Inflammatory macrophage treated with lipopolysaccharide for 1 hour (primary cell): Measurements from ENCODE around the gene RAB44.
"Not testable (repeated sequence)": the region's sequence is repeated elsewhere in the genome, so short reads cannot be mapped to it uniquely, and the experiment has no call there.

ENCODE experiments used
- DNase-seq, 2 donors: peaks; one replicate each; pipeline ENCODE4 v3.0.0-alpha.2; 2020 to 2022

RAB44 gene

DNA sequence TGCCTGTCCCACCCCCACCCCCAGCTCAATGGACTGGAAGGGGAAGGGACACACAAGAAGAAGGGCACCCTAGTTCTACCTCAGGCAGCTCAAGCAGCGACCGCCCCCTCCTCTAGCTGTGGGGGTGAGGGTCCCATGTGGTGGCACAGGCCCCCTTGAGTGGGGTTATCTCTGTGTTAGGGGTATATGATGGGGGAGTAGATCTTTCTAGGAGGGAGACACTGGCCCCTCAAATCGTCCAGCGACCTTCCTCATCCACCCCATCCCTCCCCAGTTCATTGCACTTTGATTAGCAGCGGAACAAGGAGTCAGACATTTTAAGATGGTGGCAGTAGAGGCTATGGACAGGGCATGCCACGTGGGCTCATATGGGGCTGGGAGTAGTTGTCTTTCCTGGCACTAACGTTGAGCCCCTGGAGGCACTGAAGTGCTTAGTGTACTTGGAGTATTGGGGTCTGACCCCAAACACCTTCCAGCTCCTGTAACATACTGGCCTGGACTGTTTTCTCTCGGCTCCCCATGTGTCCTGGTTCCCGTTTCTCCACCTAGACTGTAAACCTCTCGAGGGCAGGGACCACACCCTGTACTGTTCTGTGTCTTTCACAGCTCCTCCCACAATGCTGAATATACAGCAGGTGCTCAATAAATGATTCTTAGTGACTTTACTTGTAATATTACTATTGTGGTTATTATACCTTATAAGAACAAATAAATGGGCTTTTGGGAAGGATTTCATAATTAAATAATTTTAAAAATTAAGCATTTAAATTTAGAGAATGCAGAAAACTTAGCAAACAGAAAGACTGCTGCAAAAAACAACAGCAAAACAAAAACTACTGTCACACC, 10.7 kb upstream of the RAB44 start:
- no peak for DNase-seq

DNA sequence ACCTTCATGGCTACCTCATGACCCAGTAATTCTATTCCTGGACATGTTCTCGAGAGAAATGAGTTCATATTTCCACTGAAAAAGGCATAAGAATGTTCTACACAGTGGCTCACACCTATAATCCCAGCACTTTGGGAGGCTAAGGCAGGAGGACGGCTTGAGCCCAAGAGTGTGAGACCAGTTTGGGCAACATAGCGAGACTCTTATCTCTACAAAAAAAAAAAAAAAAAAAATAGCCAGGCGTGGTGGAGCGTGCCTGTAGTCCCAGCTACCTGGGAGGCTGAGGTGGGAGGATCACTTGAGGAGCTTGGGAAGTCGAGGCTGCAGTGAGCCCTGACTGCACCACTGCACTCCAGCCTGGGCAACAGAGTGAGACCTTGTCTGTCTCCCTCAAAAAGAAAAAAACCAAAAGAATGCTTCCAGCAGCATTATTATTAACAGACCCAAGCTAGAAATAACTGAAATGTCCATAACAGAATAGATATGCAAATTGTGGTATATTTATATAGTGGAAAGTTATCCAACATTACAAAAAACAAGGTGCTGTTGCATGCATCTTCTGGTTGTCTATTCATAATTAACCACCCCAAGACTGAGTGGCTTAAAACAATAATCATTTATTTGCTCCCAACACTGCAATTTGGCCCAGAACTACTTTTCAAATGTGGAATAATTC, 9.4 kb upstream of the RAB44 start:
- no peak for DNase-seq

DNA sequence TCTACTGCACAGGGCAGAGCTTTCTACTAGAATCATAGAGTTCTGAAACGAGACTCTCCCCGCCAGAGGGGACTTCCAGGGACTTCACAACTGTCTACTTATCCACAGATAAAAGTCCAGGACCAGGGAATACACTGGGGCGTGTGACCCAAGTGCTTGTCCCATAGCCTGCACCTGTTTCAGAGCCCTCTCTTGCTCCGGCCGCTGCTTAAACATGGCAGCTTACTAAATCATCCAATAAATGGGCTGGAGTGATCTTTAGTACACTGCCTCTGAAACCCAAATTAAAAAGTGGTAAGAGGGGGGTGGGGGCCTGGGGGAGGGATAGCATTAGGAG, 8.9 kb upstream of the RAB44 start:
- no peak for DNase-seq

DNA sequence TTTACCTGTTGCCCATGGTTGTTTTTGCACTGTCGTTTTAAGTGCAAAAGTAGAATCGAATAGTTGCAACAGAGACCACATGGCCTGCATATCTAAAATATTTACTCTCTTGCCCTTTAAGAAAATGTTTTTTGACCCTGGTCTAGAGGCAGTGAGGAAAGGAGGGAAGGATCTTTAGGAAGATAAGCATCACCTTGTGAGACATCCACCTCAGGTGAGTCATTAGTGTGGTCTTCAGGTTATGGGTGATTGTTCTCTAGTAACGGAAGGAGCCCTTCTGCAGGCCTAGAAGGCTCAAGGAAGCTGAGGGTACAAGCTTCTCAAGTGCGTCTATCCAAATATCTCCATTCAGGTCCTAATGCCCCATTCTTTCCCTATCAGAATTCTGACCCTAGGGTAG, 6.6 kb upstream of the RAB44 start:
- DNase-seq = no peak

DNA sequence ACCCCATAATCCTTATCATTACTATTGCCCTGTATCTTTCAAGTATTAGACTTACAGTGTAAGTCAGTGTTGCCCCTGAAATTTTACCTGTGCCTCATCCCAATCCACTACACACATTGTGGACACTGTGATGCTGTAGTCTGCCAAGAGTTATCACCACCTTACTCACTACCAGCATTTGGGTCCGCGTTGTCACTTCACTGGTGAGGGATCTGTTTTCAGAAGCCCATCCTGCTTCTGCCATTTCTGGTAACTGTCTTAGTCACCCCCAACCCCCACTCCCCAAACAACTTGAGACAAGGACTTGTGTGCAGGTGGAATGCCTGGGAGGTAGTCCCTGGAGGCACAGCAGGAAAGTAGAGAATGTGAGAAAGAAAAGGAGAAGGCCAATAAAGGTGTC, 6.0 kb upstream of the RAB44 start:
- no peak for DNase-seq

DNA sequence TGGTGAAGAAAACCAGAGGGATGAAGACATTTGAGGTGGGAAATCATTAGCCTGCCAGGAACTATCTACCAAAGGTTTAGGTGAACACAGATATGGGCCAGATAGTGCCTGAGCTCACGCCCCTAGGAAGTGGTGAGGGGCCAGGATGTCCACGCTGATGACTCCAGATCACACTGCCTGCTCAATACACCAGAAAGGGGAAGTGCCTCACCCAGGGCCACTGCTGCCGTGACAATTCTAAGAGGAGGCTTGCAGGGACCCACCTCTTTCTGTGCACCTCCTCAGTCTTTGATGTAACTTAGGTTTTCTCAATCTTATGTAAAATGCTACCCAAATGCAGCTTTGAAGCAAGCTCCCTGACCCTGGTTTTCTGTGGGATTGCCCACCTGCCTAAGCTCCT, 5.4 kb upstream of the RAB44 start:
- DNase-seq = peak; percentile 51 to 59

DNA sequence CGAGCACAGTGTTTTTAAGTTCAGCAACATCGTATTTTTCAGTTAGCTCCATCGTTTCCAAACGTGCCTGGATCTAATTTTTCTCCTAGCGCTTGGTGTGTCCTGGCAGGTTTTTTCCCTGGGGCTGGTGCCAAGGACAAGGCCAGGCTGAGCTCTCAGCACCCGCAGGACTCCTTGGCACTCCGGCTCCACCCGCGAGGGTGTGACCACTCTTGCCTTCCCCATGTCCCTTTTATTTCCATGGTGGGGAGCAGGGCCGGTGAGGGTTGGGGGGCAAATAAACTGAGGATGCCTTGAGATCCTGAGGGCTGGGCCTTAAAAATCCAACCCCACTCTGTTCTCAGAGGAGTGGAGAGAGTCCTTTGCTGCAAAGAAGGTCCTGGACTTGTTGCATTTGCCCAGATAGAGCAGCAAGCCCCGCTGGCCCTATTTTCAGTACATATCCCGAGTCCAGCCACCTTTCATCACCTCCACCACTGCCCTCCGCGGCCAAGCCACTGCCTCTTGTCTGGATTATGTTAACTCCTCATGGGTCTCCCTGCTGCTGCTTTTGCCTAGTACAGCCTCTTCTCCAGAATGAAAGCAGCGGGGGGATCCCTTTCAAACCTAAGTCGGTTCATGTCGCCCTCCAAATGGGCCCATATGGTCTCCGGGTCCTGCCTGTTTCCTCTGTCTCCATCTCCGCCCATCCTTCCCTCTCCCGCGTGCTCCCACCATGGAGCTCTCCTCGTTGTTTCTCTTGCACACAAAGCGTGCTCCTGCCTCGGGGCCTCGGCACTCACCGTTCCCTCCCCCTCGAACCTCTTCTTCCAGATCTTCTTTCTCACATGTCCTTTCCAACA, 4.5 kb upstream of the RAB44 start:
- DNase-seq = no peak

DNA sequence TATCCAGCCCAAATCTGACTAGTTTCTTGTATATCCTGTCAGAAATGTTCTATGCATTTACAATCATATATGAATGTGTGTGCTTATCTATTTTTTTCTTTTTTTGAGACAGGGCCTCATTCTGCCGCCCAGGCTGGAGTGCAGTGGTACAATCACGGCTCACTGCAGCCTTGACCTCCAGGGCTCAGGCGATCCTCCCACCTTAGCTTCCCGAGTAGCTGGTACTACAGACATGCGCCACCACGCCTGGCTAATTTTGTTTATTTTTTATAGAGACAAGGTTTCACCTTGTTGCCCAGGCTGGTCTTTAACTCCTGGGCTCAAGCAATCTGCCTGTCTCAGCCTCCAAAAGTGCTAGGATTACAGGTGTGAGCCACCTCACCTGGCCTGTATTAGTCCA, 3.0 kb upstream of the RAB44 start:
- no peak for DNase-seq

DNA sequence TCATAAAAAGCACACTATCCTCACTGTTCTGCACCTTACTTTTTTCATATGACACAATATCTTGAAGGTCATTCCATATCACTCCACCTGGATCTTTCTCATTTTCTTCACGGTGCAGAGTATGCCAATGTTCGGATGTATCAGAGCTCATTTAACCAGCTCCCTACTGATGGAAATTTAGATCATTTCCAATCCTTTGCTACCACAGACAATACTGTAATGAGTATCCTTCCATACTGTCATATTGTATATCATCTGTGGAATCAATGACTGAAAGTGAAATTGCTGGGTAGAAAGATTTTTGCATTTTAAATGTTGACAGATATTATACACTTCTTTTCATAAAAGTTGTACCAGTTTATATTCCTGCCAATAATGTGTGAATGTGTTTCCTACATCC, 2.2 kb upstream of the RAB44 start:
- DNase-seq = no peak

DNA sequence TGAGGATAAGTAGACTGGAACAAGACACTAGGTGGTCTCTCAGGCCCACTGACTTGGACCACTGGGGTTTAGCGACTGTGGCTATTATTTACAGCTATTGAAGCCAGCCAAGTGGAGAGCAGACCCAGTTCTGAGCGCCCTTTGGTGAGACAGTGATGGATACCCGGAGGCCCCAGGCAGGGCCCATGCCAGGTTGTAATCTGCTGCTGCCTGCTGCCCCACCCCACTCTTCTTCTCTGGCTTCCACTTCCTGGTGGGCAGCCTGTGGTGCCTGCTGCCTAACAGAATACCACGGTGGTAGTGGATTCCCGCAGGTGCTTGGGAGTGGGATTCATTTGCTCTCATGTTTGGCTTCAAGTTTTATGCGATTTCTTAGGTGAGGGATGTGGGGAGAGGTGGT, 570 bp downstream of the RAB44 start:
- DNase-seq = no peak

DNA sequence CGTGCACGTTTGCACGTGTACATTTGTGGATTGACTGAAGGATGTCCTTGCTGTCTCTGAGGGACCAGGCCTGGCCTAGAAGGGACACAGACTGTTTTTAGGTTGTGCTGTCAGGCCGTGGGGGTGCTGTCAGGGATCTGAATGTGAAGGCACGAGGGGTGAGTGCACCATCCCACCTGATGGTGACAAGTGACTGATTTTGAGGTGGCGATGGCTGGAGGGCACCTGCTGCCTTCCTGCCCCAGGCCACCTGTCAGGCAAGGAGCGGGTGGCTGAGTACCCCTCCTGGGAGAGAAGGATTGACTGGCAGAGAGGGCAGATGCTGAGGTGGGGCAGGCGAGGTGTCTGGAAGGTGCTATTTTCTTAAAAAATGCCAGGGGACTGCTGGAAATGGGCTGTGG, 1.2 kb downstream of the RAB44 start:
- no peak for DNase-seq

DNA sequence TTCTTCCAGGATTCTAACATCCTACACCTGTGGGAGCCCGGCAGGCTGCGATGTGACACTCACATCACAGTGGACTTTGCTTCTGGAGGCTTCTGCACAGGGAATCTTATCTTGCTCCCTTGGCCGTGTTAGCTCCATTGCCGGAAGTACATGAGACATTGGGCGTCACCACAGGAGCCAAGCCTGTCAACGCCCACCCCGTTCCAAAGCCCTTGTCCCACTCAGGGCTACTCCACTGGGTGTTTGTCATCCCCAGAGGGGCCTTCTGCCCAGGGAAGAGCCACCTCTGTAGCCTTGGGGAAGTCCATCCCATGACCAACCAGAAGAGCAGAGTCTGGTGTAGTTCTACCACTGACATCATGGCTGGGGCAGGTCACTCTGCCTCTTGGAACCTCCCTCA, 1.7 kb downstream of the RAB44 start:
- DNase-seq = peak in 1 of 2 donors; percentile 22

DNA sequence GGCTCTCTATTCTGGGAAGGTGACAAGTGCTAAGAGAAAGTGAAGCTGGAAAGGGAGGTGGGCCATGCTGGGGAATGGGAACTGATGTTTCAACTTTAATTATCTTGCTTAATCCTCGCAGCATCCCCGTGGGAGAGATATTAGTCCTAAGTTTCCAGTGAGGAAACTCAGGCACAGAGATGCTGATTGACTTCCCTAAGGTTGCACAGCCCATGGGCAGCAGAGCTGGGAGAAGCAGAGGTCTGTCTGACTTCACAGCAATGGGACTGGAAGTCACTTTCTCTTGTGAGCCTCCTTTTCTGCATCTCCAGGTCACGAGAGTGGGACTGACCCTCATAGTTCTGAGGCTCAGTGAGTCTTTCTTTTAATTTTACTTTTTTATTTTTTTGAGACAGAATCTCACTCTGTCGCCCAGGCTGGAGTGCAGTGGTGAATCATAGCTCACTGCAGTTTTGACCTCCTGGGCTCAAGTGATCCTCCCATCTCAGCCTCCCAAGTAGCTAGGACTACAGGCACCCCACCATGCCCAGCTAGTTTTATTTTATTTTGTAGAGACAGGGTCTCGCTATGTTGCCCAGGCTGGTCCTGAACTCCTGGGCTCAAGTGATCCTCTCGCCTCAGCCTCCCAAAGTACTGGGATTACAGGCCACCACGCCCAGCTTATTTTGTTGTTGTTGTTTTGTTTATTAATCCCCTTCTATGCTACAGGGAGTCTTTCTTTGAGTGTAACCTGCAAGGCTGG, 2.6 kb downstream of the RAB44 start:
- DNase-seq = no peak

DNA sequence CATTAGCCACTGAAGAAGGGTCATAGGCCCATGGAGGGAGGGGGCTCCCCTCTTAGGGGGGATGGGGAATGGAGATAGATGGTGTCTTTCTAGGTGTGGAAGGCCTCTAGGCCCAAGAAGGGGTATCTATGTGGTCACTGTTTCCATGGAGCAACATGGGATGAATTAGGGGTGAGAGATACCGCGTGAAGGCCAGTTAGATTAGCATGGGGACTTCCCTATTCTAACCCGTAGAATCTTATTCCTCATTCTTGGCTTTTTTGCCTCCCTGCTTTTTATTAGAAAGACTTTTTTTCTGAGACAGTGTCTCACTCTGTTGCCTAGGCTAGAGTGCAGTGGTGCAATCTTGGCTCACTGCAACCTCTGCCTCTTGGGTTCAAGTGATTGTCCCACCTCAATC, 3.2 kb downstream of the RAB44 start:
- peak; percentile 49 to 60 for DNase-seq

DNA sequence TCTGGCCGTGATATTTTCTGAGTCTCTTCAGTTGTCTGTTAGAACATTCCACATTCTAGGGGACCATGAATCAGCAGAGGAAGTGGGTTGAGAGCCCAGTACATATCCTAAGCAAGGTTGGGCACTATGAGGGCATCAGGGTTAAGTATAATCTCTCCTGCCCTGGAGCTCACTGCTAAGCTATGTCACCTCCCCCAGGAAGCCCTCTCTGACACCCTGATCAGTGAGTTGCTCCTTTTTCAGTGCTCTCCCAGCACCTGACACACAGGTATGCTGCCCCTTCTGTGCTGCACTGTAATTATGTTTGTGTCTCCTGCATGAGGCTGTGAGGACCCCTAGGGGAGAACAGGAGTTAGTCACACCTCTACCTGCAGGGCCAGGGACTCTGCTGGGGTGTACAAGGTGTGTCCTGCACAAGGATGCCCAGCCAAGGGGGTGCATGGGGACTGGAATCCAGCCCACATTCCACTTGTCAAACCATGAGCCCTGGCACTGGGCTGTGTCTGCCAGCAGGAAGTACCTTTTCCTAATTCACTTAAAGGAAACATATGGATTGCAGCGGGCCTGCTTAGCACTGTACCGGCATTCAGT, 3.9 kb downstream of the RAB44 start:
- DNase-seq = no peak

DNA sequence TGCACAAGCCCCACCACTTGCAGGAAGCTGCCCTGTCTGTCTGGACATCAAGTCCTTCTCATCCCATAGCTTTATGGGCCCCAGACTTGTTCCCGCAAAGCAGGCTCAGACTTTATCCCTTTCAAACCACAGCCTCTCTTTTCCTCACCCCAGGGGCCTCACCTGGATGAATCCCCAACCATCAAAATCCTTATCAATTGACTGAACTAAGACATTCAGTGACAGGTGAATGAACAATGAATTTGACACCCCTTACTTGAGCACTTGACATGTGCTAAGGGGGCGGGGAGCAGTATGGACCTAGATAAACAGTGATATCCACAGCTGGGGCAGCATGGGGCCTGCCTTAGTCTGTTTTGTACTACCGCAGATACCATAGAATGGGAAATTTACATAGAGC, 5.0 kb downstream of the RAB44 start:
- no peak for DNase-seq

DNA sequence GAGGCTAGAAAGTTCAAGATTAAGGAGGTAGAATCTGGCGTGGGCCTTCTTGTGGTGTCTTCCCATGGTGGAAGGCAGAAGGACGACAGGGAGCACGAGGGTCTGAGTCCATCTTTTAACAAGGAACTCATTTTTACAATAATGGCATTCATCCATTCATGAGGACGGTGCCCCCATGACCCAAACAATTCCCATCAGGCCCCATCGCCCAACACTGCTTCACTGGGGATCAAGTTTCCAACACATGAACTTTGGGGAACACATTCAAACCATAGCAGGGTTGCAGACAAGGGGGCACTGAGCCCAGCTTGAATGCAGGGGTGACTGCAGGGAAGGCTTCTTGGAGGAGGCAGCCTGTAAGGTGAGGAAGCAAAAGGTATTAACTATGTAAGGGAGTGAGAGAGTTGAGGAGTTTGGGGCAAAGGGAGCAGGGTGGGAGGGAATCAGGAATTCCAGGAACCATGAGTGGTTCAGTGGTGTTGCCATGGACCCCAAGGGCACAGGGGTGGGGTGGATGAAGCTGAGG, 5.5 kb downstream of the RAB44 start:
- DNase-seq = no peak

DNA sequence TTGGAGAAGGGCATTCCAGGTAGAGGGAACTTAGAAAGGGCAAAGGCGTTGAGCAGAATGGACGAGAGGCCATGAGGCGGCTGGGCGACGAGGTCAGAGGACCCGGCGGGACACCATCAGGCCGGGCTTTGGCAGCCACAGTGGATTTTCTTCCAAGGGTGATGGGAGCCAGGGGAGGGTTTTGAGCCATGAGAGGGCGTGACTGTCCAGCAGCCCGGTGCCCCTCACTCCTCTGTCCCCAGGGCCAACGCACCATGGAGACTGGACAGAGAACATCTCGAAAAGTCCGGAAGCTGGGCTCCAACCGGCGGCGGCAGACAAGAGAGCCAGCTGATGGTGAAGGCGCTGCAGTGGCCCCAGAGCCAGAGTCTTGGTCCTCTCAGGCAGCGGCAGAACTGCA, 6.4 kb downstream of the RAB44 start:
- no peak for DNase-seq

DNA sequence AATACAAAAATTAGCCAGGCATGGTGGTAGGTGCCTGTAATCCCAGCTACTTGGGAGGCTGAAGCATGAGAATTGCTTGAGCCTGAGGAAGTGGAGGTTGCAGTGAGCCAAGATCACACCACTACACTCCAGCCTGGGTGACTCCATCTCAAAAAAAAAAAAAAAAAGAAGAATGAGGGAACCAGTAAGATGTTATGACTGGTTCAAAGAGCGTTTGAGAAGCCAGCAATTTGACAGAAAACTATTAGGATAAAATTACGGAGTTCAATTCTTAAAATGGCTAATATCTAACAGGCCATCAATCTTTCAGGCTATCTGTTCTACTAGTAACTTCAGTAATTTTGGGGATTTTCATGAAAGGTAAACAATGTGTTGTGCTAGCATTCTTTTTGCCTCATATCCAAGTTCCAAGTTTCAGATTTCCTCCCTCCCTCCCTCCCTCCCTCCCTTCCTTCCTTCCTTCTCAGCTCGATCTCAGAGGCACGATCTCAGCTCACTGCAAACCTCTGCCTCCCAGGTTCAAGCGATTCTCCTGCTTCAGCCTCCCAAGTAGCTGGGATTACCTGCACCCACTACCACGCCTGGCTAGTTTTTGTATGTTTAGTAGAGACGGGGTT, 7.4 kb downstream of the RAB44 start:
- not testable (repeated sequence) for DNase-seq

DNA sequence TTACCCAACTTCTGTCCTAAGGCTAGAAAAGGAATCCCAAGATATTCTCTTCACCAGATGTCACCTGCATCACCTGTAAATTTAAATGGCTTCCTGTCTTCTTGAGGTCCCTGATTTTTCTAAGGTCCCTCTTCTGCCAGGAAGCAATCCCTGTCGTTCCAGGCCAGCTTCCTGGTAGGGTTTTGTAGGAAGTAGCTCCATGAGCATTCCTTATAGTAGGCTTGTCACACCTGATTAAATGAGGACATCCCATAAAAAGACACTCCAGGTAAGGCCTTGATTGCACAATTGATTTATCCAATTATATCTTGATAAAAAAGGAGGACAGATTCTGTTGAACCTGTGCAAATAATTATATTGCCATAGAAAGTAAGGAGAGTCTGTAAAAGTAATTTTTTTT, 8.7 kb downstream of the RAB44 start:
- DNase-seq = no peak

DNA sequence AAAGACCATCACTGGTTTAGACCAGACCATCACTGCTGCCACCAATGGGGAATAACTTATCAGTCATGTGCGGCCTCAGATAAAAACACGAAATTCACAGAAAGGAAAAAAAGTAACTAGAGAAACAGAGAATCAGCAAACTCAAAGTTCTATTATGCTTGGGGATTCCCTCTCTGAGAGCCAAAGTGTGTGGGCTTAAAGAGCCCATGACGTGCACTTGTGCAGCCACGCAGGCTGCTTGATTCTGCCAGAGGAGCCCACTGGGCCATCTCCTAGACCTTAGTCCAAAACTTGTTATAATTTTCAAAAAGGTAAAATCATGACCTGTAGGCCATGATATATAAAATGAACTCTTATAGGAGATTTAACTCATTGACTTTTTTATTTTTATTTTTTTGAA, 15.2 kb downstream of the RAB44 start:
- DNase-seq = no peak

DNA sequence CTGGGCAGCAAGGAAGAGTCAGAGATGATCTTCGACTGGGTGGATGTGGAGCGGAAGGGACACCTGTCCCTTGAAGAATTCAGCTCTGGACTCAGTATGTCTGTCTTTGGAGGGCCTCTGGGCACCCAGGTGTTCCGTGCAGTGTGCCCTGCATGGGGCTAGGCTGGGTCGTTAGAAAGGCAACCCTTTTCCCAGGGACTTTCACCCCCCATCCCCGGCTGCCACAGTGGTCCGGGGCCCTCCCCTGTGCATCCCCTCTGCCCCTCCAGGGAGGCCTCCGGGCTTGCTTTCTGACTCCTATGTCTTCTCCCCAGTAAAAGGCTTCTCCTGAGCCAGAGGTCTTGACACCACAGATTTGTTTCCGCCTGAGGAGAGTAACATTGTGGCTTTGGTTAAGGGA, 16.2 kb downstream of the RAB44 start:
- DNase-seq = no peak
